Measurements from ENCODE around the gene EEF1E1.

Gene EEF1E1

DNA sequence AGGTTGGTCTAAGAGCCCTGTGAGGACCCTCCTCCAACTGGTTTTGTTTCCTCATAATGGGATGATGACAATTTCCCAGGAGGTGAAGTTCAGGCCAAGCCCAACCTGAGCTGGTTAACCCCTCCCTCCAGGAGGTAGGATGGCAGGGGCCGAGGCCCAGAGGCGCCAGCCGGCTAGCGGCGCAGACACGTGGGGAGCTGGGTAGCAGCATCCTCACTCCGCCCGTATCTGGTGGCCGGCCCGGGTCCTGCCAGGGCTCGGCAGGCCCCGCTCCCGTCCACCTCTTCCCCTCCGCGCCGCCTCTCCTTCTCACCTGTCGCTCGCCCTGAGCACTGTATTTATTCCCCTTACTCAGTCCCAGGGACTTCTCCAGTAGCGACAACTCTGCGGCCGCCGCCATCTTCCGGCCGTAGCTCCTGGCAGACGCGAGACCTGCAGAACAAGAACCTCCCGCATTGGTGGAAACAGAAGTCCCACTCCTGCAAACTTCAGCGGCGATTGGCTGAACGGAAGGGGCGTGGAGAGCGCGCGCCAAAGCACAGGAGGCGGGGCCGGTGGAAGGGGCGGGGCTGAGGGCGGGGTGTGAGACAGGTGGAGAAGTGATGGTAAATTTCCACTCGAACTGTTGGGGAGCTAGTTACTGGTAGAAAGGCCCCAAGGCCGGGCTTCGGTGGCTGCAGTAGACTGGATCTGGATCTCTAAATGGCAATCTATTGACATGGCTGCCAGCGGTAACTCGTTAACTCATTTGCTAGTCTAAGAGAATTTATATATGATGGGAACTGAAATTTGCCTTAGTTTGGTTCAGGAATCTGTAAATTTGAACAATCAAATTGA is at the start of gene EEF1E1:
TSS of gene EEF1E1 (minus strand) at position 427 of the 837 bp plus-strand sequence. CDS start at position 400, 27 bp downstream.
- peak; percentile 85 to 96 (median 94) for DNase-seq

DNA sequence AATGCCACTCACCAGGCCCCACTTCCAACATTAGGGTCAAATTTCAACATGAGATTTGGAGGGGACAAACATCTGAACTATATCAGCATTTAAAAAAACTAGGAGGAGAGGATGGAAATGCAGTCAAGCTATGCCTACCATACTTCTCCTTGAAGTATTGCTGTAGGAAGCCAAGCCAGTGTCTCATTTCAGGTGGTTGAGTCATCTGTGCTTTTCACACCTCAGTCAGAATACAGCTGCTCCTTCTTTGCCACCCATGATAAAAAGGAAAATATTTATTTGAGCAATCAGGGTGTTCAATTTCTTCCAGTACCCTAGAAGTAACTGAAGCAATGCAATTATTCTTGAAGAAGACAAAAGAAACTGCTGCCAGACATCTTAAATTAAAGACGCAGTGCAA is 47.0 kb upstream of the EEF1E1 start:
- DNase-seq: no peak

GRCh38 chr6:8143945-8144344 is 41.6 kb upstream of the EEF1E1 start:
- DNase-seq: no peak

DNA sequence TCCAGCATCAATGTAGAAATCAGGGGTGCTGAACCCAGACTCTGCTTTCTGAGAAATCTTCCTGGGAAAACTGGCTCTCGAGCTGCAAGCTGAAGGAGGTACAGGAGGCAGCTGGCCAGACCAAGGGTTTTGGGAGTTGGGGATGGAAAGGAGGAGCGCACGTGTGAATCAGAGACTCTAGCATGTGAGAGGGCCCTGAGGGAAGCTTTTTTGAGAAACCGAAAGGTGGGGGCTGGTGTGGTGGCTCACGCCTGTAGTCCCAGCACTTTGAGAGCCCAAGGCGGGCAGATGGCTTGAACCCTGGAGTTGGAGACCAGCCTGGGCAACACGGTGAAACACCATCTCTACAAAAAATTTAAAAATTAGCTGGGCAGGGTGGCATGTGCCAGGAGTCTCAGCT is 37.1 kb upstream of the EEF1E1 start:
- no peak for DNase-seq

- DNase-seq: no peak
These were observed 35.2 kb upstream of the EEF1E1 start for GRCh38 chr6:8137529-8137939.

DNA sequence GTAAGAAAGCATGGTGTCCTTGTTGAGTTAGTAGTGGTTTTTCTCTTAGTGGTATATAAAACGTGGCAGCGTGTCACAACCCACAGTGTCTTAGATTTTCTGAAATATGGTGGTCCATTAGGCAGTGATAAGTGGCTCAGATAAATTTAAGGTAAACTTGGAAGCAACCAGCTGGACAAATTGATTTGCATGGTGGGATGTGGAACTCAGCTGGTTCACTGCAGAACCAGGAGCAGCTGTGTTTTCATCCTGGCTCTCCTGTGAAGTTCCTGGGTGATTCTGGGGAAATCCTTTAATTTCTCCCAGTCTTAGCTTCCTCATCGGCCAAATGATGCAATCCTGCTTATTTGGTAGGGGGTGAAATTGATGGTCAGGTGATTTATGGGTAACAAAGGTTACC is 32.9 kb upstream of the EEF1E1 start:
- DNase-seq: no peak

- DNase-seq: no peak
These were observed 29.8 kb upstream of the EEF1E1 start for GRCh38 chr6:8132130-8132529.

DNA sequence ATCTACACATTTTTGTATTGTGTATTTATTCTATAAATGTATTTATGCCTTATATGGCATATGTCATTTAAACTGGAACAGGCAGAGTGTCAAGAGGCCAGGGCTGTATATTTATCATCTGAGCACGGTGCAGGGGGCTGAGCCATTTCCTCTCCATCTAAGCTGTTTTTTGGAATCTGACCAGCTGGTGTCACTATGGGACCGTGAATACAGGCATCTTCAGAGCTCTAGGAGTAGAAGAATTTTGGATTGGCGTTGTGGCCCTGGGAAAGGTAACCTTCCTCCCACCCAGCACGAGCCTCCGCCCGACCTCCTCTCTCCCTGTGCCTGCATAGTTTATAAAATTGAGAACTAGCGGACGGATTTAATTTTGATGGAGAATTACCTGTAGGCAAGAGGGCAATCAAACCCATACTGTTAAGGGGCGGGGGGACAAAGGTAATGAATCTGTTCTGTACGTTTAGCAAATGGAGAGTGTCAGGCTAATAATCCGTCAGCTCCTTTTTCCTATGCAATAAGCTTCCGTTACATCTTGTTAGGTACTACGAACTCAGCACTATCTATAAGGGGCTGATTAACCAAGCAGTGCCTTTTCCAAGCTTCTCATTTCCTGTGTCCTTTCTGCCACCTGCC is 29.0 kb upstream of the EEF1E1 start:
- DNase-seq: no peak

DNA sequence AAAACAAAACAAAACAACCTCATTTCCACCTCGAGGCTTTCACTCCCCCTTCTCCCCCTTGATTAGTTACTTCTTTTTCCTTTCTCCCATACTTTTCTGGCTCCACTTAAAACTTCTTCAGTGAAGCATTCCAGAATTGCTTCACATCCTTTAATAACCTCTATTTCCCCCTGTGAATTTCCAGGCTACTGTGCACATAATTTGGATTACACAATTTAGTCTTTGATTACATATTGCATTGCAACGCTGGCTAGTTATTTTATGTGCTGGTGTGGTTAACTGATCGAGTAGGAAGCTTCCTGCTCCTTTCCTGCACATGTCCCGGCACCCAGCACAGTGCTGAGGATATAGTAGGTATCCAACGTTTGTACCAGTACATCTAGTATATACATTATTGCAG is 28.1 kb upstream of the EEF1E1 start:
- DNase-seq: no peak

DNA sequence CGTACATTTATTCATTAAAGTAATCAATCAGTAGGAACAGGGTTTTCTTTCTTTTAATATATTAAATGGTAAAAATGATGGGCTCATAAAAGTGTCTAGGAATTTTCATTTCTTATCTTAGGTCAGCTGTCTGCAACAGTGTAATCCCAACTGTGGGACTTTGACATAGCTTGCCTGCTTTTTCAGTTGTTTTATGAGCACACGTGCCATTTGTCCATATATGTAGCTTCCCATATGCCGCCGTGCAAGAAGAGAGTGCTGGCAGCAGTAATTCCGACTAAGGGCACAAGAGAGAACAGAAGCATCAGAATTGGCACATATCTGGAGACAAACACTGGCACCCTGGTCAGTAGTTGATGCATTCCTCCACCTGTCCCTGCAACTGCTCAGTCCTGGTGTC is 20.9 kb upstream of the EEF1E1 start:
- no peak for DNase-seq

GRCh38 chr6:8114956-8115355 is 12.6 kb upstream of the EEF1E1 start:
- DNase-seq: no peak

DNA sequence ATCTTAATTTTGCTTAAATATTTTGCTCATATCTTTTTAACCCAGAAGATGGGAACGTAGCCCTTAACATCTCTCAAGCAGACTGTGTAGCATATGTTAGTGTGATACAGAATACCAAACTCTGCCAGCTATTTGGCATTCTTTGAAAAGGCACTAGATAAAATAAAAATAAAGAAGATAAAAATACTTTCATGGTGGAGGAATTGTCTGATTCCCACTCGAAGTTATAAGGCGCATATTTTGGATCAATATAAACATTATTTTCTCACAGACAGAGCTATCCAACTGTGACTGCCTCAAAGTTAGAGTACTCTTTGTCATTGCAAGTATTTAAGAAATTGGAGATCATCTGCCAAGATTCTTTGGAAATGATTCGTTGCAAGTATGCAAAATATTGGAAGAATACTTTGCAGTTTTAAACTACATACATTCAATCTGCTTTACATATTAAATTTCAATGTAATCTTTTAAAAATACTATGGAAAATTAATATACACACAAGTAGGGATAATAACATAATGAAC is 10.8 kb upstream of the EEF1E1 start:
- no peak for DNase-seq

GRCh38 chr6:8110725-8111124 is 8.4 kb upstream of the EEF1E1 start:
- no peak for DNase-seq

- DNase-seq: no peak
These were observed 7.9 kb upstream of the EEF1E1 start for GRCh38 chr6:8110117-8110721.

DNA sequence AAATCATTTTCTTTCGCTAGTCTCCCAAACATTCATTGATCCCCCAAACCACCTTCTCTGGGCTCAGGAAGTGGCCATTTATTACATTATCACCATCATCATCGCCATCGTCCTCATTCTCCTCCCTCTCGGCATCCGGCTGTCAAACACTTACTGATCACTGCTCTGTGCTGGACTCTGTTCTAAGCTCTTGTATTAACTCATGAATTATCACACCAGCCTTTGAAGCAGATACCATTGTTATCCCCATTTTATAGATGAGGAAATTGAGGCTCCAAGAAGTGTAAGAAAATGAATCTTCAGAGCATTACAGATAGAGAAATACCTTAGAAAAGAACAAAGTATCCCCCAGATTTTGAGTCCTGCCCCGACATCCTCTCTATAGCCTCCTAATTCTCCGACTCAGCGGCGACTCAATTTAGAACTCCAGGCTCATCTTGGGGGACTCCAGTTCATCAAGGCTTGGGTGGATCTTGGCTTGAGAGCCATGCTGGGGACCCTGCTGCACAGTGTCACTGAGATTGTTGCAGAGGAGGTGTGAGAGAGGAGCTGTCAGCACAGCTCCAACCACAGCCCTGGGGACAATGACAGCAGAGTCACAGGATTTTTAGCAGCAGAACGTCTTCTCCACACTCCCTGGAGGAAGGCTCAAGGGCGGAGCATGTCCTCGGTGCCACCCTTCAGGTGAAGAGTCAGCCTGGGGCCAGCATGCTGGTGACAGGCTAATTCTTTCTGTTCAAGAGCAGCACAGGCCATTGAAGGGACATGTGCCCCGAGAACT is 6.6 kb upstream of the EEF1E1 start:
- no peak for DNase-seq

DNA sequence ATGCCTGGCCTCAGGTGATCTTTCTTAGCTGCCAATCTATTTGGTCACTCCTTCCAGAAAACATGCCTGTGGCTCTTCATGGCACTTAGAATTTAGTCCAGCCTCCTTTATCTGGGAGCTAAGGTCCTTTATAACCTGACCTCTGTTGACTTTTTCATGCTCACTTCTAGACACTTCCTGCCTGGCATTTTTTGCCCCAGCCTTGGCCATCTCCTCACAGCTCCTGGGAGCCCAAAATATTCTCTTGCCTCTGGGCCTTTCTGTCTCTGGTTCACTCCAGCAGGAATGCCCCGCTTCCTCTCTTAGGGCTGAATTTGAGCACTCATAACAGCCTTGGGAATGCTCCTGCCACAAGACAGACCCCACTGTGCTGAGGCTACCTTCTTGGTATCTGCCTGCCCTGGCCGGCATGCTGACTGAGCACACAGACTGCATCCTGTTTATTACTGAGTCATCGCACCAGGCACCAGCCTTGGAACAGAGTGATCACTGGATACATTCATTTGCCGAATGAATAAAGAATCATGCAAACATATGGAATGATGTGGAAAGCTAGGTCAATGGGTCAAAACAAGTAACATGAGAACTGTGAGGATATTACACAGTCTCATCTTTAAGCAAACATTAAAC is 5.8 kb upstream of the EEF1E1 start:
- DNase-seq: no peak

DNA sequence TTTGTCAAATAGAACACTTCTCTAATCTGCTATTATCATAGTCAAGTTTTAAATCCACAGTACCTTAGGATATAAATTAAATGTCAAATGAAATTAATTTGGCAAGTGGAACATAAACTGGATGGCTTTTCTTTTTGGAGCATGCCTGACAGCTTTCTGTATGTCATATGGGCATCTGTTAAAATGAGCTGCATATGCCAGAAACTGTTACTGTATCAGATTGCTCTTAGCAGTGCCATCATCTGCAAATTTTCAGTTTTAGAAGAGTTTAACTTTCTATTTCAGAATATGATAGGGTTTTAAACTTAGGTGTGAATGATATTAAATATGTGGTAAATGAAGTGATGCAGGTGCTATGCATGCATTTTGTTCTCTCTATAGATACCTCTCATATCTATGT is 3.4 kb upstream of the EEF1E1 start:
- DNase-seq: no peak

- DNase-seq: no peak
These were observed 1.4 kb upstream of the EEF1E1 start for GRCh38 chr6:8103726-8104125.

DNA sequence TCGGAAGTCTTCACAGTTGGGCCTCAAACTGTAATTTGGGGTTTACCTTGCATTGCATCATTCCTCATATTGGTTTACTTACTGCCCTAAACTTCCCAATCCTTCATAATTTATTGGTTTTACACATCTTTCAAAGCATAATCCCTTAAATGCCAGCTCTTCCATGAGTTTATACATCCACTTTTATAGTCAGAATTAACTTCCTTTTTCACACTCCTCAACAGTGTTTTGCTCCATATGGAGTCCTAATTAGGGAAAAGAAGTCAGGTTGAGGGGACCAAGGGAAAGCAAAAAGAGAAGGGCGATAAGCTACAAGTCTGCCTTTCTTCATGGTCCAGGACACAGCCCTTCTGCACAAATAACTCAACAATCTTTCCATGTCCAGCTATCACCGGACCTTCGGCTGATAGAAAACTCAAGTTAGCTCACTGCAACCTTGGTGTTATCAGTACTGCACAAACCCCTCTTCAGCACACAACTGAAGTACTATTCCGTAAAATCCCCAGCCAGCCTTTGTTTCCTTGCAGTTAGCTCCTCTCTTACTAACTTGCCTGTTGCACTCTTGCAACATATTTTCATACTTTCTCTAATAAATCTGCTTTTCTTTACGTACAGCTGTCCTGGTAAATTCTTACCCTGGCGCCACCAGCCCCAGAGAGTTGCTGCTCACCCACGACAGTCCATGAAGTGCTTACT is 2.0 kb downstream of the EEF1E1 start:
- no peak for DNase-seq

DNA sequence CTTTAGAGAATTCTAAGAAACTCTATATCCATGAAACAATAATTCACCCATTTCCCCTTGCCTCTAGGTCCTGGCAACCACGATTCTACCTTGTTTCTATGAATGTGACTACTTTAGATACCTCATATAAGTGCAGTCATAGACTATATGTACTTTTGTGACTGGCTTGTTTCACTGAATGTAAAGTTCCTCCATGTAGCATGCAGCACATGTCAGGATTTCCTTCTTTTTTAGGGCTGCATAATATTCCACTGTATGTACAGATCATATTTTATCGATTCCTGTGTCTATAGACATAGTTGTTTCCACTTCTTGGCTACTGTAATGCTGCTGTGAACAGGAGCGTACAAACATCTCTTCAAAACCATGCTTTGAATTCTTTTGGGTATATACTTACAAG is 11.7 kb downstream of the EEF1E1 start:
- no peak for DNase-seq

DNA sequence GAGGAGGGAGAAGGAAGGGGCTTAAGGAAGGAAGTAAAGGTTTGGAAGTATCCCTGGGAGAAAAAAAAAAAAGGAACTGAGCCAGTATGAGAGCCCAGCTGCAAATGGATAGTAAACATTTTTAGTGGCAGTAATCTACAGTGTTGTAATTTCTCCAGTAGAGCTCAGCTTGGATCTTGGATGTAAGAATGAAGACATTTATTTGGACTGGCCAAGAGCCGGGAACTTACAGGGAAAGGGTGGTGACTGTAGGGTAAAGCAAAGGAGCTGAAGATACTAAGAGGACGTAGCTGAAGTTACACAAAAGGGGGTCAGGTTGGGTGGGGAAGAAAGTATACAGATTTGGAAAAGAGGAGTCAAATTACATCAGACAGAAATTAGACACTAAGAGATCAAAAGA is 13.5 kb downstream of the EEF1E1 start:
- DNase-seq: no peak

Data from activated naive CD4-positive, alpha-beta T cell (primary cell).